Activated CD8-positive, alpha-beta T cell treated with anti-CD3 and anti-CD28 coated beads for 36 hours (primary cell): ENCODE measurements around the gene CHD9NB. TPM values are rescaled to one million over a fixed set of nuclear protein-coding genes. Genes with fewer than 3 reads are reported as not detected.

ENCODE experiments used
- ATAC-seq: fragments of 200-7000 bp; cut with Tn5 transposase; one replicate; pipeline ENCODE4 v1.10.0; 2021; ENCODE audit warnings: mild to moderate bottlenecking, moderate library complexity
- CTCF ChIA-PET: fragments of 350-600 bp; sonication (Branson Sonifier 250); formaldehyde crosslinking; loops from one replicate; lab custom pipeline; 2021; ENCODE audit warnings: antibody characterized with exemption; lab: Charles Lee
- POLR2A ChIA-PET: fragments of 350-600 bp; sonication (Branson Sonifier 250); formaldehyde crosslinking; loops from one replicate; lab custom pipeline; 2021; ENCODE audit warnings: antibody characterized with exemption; lab: Charles Lee
- DNase-seq: peaks from one replicate; pipeline ENCODE4 v3.0.0-alpha.2; 2020
- H3K27ac Mint-ChIP-seq: one replicate; pipeline ENCODE4 v1.8.0; 2021; ENCODE audit warnings: mild to moderate bottlenecking, mixed read lengths
- H3K27me3 Mint-ChIP-seq: one replicate; pipeline ENCODE4 v1.8.0; 2021; ENCODE audit warnings: mixed read lengths
- H3K36me3 Mint-ChIP-seq: one replicate; pipeline ENCODE4 v1.8.0; 2021; ENCODE audit warnings: low read depth, mixed read lengths
- H3K4me1 Mint-ChIP-seq: one replicate; pipeline ENCODE4 v1.8.0; 2021; ENCODE audit warnings: low read depth, mixed read lengths
- H3K4me3 Mint-ChIP-seq: one replicate; pipeline ENCODE4 v1.8.0; 2021; ENCODE audit warnings: mild to moderate bottlenecking, moderate library complexity, mixed read lengths
- H3K9me3 Mint-ChIP-seq: one replicate; pipeline ENCODE4 v1.8.0; 2021; ENCODE audit warnings: mixed read lengths
- CTCF ChIP-seq: fragments of 200-600 bp; IDR thresholded peaks from one replicate; pipeline ENCODE4 v1.8.0; 2022; ENCODE audit warnings: antibody characterized with exemption, mild to moderate bottlenecking
- intact Hi-C: fragments of 100-400 bp; cut with micrococcal nuclease; formaldehyde crosslinking; loops from one replicate; pipeline ENCODE4 v1.10.0; 2022
- total RNA-seq, 2 experiments: library from RNA; stranded (reverse); gene quantifications; one replicate each; pipeline ENCODE4 v1.2.3, GENCODE V29; 2021

CHD9NB gene
- total RNA-seq, 2 experiments from 2014 or later, result 0.16 TPM; not detected in 1

- Mint-ChIP-seq H3K4me1 (peaks cover 28% of the 10 kb centered on the region), H3K4me3 (no peak overlapping the region), H3K27ac (no peak overlapping the region), H3K27me3 (no peaks in the 10 kb centered on the region), H3K36me3 (peaks cover 2% of the 10 kb centered on the region), H3K9me3 (no peaks in the 10 kb centered on the region)
- ATAC-seq, result no peak
- POLR2A ChIA-PET, result interaction anchor here (0.8 kb wide), 1 partner anchor 440 kb away, joined by 3 read pairs; no protein-coding TSS in a partner anchor
- DNase-seq, result no peak
- intact Hi-C loops, result loop anchor here (5.0 to 10.0 kb wide), 3 partner anchors 73 to 446 kb away; partner anchors contain the start of gene AKTIP
- CTCF ChIA-PET, result no interaction called here
- no peak for TF ChIP-seq CTCF
Observed at GRCh38 chr16:53058882-53059281, 6.2 kb upstream of the CHD9NB start.

DNA sequence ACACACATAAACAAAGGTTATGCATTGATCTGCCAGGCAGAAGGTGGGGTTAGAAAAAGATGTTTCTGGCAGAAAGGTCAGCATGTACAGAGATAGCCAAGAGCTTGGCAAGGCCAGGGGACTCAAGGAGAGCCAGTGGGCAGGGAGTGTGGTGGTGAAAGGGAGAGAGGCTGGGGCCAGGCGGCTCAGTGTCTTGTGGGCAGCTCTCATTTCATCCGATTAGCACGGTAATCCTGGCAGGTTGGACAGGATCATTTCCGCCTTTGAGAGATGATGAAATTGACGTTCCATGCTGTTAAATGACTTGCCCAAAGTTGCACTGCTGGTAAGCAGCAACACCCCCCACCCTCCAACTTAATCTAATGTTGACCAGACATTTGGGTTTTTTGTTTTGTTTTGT lies 5.7 kb upstream of the CHD9NB start:
- ChIA-PET CTCF (no interaction called here), POLR2A (interaction anchor here (0.8 kb wide), 1 partner anchor 441 kb away, joined by 3 read pairs; no protein-coding TSS in a partner anchor)
- no peak overlapping the region for H3K27ac Mint-ChIP-seq
- ATAC-seq (no peak), DNase-seq (no peak)
- H3K4me1 Mint-ChIP-seq, result peaks cover 28% of the 10 kb centered on the region
- intact Hi-C loops, result loop anchor here (5.0 to 10.0 kb wide), 3 partner anchors 74 to 446 kb away; partner anchors contain the start of gene AKTIP
- H3K36me3 Mint-ChIP-seq, result peaks cover 2% of the 10 kb centered on the region
- TF ChIP-seq CTCF, result no peak
- H3K9me3 Mint-ChIP-seq, result no peaks in the 10 kb centered on the region
- no peaks in the 10 kb centered on the region for H3K27me3 Mint-ChIP-seq
- H3K4me3 Mint-ChIP-seq, result no peak overlapping the region

DNA sequence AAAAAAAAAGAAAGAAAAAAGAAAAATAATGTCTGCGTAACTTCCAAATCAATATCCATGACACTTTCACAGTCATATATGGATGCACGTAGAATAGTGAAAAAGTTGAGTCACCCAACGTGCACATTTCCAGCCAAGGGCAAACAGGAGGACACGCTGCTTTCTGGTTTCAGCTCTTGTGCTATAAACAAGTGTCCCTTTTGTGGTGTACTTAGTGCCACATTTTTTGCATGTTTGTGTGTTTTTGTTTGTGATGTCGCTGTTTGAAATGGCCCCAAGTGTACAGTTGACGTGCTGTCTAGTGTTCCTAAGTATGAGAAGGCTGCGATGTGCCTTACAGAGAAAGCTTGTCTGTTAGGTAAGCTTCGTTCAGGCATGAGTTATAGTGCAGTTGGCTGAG lies 5.0 kb upstream of the CHD9NB start:
- no peak for DNase-seq
- ATAC-seq, result no peak
- no peak overlapping the region for H3K4me3 Mint-ChIP-seq
- H3K27me3 Mint-ChIP-seq, result peaks cover 1% of the 10 kb centered on the region
- ChIA-PET CTCF (no interaction called here), POLR2A (no interaction called here)
- H3K9me3 Mint-ChIP-seq, result no peaks in the 10 kb centered on the region
- TF ChIP-seq CTCF, result no peak
- H3K27ac Mint-ChIP-seq, result no peak overlapping the region
- intact Hi-C loops, result loop anchor here (5.0 to 10.0 kb wide), 3 partner anchors 75 to 447 kb away; partner anchors contain the start of gene AKTIP
- H3K36me3 Mint-ChIP-seq, result peaks cover 2% of the 10 kb centered on the region
- peaks cover 34% of the 10 kb centered on the region for H3K4me1 Mint-ChIP-seq

- TF ChIP-seq CTCF, result no peak
- Mint-ChIP-seq H3K27me3 (peaks cover 1% of the 10 kb centered on the region), H3K4me3 (no peak overlapping the region), H3K4me1 (peaks cover 31% of the 10 kb centered on the region), H3K27ac (no peak overlapping the region), H3K9me3 (no peaks in the 10 kb centered on the region), H3K36me3 (no peaks in the 10 kb centered on the region)
- CTCF ChIA-PET, result interaction anchor here (1.9 to 3.3 kb wide), 5 partner anchors 51 to 151 kb away, joined by 7 to 35 read pairs (median 17); no protein-coding TSS in a partner anchor
- no peak for ATAC-seq
- intact Hi-C loops, result loop anchor here (5.0 to 10.0 kb wide), 3 partner anchors 76 to 448 kb away; partner anchors contain the start of gene AKTIP
- POLR2A ChIA-PET, result interaction anchor here (0.6 kb wide), 1 partner anchor 154 kb away, joined by 3 read pairs; no protein-coding TSS in a partner anchor
- no peak for DNase-seq
Observed at GRCh38 chr16:53056392-53056881, 3.7 kb upstream of the CHD9NB start.
